GM06990 (cell line): Measurements from ENCODE around the gene CLEC6A.

Experiments
- DNase-seq: peaks from one replicate; pipeline ENCODE4 v3.0.0-alpha.2; 2011; ENCODE audit not compliant: insufficient read length; ENCODE audit errors: extremely low read depth
- H3K27me3 ChIP-seq: replicated peaks from 2 replicates; pipeline ENCODE4 v1.6.0; 2011; ENCODE audit warnings: low read length; ENCODE audit not compliant: control insufficient read depth, insufficient read depth
- H3K36me3 ChIP-seq: 2 replicates; pipeline ENCODE4 v1.5.1; 2011; ENCODE audit warnings: low read length; ENCODE audit not compliant: control insufficient read depth, insufficient read depth
- H3K4me3 ChIP-seq: replicated peaks from 2 replicates; pipeline ENCODE4 v1.5.1; 2011; ENCODE audit warnings: low read depth, mild to moderate bottlenecking, control low read depth, low read length
- CTCF ChIP-seq: IDR thresholded peaks from 2 replicates; pipeline ENCODE4 v1.5.1; 2011; ENCODE audit warnings: low read length, control low read depth, mild to moderate bottlenecking, inconsistent platforms; ENCODE audit not compliant: insufficient read depth, poor library complexity, severe bottlenecking

Gene CLEC6A

GRCh38 chr12:8449355-8449859 is 6.4 kb upstream of the CLEC6A start:
- Histone ChIP-seq H3K36me3 (no peaks in the 10 kb centered on the region), H3K4me3 (no peak overlapping the region), H3K27me3 (no peaks in the 10 kb centered on the region)
- DNase-seq, result no peak
- TF ChIP-seq CTCF, result no peak

- DNase-seq, result no peak
- no peaks in the 10 kb centered on the region for H3K27me3 ChIP-seq
- TF ChIP-seq CTCF, result no peak
- no peaks in the 10 kb centered on the region for H3K36me3 ChIP-seq
- H3K4me3 ChIP-seq, result no peak overlapping the region
Observed at GRCh38 chr12:8452036-8452435, 3.7 kb upstream of the CLEC6A start.

DNA sequence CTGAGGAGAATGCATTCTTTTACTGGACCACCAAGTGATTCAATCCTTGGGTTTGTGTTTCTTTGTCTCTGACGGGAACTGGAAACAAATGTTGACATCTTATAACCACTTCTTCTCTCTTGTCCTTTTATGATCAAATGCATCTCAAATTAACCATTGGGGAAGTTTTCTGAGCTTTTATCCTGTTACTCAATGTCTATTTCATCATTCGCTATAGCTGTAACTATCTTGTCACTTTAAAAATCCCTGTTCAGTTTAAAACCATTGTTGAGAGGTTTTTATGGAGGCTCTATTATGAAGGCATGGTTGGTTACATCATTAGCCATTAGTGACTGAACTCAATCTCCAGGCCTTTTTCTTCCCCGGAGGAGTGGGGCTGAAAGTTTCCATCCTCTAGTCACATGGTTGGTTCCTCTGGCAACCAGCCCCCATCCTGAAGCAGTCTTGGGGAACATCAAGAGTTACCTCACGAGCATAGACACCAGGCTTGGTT is 2.7 kb upstream of the CLEC6A start:
- Histone ChIP-seq H3K4me3 (no peak overlapping the region), H3K36me3 (no peaks in the 10 kb centered on the region), H3K27me3 (no peaks in the 10 kb centered on the region)
- DNase-seq, result no peak
- TF ChIP-seq CTCF, result no peak

DNA sequence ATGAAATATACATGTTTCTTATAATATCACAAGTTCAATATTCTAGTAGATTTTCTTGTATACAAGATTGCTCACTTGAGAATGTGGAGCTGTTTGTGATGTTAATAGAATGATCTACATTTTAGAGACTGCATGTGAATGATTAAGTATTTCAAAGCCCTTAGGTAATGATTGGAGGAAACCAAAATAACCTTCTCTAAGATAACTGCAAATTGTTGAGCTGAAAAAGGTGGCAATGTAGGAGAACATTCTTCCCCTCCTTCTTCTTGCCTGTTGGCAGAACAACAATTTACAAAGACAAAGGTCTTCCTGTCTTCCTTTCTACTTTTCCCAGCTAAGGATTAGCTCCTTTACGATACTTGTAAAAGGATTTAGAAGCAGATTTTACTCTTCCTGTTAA is 2.0 kb upstream of the CLEC6A start:
- DNase-seq, result no peak
- H3K4me3 ChIP-seq, result no peak overlapping the region
- no peak for TF ChIP-seq CTCF
- no peaks in the 10 kb centered on the region for H3K36me3 ChIP-seq
- no peaks in the 10 kb centered on the region for H3K27me3 ChIP-seq

DNA sequence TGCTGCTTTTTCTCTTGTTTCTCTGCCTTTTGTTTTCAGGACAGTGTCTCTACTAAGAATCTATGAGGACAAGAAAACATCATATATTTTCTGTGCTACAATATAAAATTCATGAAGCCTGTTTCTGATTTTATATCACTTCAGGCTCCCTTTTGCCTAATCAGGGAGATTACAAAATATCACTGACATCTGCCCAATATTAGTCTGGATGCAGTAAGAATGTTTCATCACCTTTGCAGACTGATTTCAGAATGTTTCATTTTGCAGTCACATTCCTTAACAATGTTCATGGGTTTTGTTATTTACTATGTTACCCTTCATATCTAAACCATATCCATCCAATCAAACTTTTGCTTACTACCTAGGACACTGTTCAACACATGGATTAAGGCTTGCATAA is 491 bp upstream of the CLEC6A start:
- TF ChIP-seq CTCF, result no peak
- DNase-seq, result no peak
- no peak overlapping the region for H3K4me3 ChIP-seq
- no peaks in the 10 kb centered on the region for H3K36me3 ChIP-seq
- no peaks in the 10 kb centered on the region for H3K27me3 ChIP-seq

- Histone ChIP-seq H3K27me3 (no peaks in the 10 kb centered on the region), H3K36me3 (no peaks in the 10 kb centered on the region), H3K4me3 (no peak overlapping the region)
- TF ChIP-seq CTCF, result no peak
- no peak for DNase-seq
Observed at GRCh38 chr12:8461426-8461825, 5.7 kb downstream of the CLEC6A start.
